ENCODE results near the gene GAPVD1. TPM values are rescaled to one million over a fixed set of nuclear protein-coding genes. Genes with fewer than 3 reads are reported as not detected.
"Not testable (repeated sequence)": the region's sequence is repeated elsewhere in the genome, so short reads cannot be mapped to it uniquely, and the experiment has no call there.

The GAPVD1 gene
- total RNA-seq, 1 donor from 2014 or later = 70.6 TPM

DNA sequence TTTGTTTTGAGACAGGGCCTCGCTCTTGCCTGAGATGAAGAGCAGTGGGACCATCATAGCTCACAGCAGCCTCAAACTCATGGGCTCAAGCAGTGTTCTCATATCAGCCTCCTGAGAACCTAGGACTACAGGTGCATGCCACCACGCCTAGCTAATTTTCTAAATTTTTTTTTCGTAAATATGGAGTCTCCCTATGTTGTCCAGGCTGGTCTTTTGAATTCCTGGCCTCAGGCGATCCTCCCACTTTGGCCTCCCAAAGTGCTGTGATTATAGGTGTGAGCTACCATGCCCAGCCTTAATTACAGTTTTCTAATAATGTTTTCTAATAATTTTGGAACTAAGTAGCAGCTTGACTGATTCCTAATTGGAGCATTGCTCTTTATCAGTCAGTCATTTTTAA is 15.1 kb downstream of the GAPVD1 start:
- no peak overlapping the region for H3K27ac ChIP-seq
- peaks cover 20% of the 10 kb centered on the region for H3K4me1 ChIP-seq
- no peaks in the 10 kb centered on the region for H3K36me3 ChIP-seq
- TF ChIP-seq, protein P1, sequence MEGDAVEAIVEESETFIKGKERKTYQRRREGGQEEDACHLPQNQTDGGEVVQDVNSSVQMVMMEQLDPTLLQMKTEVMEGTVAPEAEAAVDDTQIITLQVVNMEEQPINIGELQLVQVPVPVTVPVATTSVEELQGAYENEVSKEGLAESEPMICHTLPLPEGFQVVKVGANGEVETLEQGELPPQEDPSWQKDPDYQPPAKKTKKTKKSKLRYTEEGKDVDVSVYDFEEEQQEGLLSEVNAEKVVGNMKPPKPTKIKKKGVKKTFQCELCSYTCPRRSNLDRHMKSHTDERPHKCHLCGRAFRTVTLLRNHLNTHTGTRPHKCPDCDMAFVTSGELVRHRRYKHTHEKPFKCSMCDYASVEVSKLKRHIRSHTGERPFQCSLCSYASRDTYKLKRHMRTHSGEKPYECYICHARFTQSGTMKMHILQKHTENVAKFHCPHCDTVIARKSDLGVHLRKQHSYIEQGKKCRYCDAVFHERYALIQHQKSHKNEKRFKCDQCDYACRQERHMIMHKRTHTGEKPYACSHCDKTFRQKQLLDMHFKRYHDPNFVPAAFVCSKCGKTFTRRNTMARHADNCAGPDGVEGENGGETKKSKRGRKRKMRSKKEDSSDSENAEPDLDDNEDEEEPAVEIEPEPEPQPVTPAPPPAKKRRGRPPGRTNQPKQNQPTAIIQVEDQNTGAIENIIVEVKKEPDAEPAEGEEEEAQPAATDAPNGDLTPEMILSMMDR (IDR thresholded peaks at IDR 0.05) = no peak
- no peaks in the 10 kb centered on the region for H3K9me3 ChIP-seq
- DNase-seq (no peak), ATAC-seq (no peak)
- no peaks in the 10 kb centered on the region for H3K27me3 ChIP-seq (ENCODE audit: low read depth)
- intact Hi-C loops (cut with DNase I) = no loop called here
- H3K4me3 ChIP-seq = no peak overlapping the region

DNA sequence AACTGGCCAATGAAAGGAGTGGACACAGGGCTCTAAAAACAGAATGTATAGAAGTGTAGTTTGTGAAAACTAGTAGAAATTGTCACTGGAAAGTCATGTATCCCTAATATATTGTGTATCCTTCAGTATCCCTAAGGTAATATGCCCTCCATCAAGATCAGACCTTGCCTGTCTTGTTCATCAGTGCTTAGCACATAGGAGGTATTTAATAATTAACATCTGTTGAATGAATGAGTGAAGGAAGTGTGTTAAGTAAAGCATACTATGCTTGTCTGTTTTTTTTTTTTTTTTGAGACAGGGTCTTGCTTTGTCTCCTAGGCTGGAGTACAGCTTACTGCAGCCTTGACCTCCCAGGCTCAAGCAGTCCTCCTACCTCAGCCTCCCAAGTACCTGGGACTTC is 15.8 kb downstream of the GAPVD1 start:
- H3K4me3 ChIP-seq = no peak overlapping the region
- TF ChIP-seq, protein P1 (IDR thresholded peaks at IDR 0.05) = no peak
- ATAC-seq = no peak

DNA sequence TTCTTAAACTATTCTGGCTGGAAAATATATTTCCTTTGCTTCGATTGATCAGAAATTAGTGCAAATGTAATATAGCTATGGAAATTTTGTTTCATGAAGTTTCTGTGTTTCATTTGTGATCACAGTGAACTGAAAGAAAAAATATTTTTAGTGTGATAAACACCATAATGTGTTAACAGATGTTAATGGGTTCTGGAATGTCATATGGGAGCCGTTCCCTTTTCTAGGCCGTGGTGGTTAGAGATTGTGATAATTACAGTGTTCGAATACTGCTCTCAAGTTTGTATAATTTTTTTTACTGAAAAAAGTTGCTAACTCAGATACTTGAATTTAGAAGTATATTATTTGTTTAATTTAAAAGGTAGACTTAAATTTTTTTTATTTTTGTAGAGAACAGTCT is 19.3 kb downstream of the GAPVD1 start:
- Histone ChIP-seq H3K27ac (no peak overlapping the region), H3K9me3 (no peaks in the 10 kb centered on the region), H3K36me3 (no peaks in the 10 kb centered on the region), H3K4me1 (peaks cover 10% of the 10 kb centered on the region), H3K4me3 (no peak overlapping the region), H3K27me3 (ENCODE audit: low read depth) (no peaks in the 10 kb centered on the region)
- intact Hi-C loops (cut with DNase I) = no loop called here
- DNase-seq (no peak), ATAC-seq (no peak)
- TF ChIP-seq, protein P1 (IDR thresholded peaks at IDR 0.05) = no peak

More for the DNA sequence above, 15.8 kb downstream of the GAPVD1 start:
- no peaks in the 10 kb centered on the region for H3K27me3 ChIP-seq (ENCODE audit: low read depth)
- H3K36me3 ChIP-seq = no peaks in the 10 kb centered on the region
- H3K4me1 ChIP-seq = peaks cover 13% of the 10 kb centered on the region
- intact Hi-C loops (cut with DNase I) = no loop called here
- H3K27ac ChIP-seq = no peak overlapping the region
- no peak for DNase-seq
- no peaks in the 10 kb centered on the region for H3K9me3 ChIP-seq

DNA sequence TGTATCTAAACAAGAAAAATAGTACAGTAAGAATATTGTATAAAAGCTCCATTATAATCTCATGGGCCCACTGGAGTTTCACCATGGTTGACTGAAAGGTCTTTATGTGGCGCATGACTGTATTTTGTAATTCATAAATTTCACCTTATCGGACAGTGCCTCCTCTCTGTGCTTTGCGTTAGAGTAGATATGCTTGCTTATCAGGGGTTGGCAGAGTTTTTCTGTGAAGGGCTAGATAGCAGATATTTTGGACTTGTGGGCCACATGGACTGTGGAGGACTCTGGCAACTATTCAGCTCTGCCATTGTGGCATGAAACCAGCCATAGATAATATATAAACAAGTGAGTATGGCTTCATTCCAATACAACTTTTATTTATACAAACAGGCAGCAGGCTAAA is 23.2 kb downstream of the GAPVD1 start:
- no peak for DNase-seq
- Histone ChIP-seq H3K27ac (no peak overlapping the region), H3K9me3 (no peaks in the 10 kb centered on the region), H3K4me3 (no peak overlapping the region), H3K27me3 (ENCODE audit: low read depth) (no peaks in the 10 kb centered on the region), H3K36me3 (no peaks in the 10 kb centered on the region), H3K4me1 (peaks cover 15% of the 10 kb centered on the region)
- no peak for ATAC-seq
- TF ChIP-seq, protein P1 (IDR thresholded peaks at IDR 0.05) = no peak
- intact Hi-C loops (cut with DNase I) = no loop called here

DNA sequence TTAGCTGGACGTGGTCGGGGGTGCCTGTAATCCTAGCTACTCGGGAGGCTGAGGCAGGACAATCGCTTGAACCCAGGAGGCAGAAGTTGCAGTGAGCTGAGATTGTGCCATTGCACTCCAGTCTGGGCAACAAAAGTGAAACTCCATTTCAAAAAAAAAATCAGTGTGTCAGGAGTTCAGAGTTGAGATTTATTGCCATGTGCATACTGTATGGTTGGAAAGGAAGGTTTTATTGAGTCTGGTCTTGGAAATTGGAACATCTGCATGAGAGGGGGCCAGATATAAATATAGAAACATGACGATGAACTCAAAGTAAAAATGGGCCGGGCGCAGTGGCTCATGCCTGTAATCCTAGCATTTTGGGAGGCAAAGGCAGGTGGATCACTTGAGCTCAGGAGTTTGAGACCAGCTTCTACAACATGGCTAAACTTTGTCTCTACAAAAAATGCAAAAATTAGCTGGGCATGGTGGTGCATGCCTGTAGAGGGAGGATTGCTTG is 25.4 kb downstream of the GAPVD1 start:
- DNase-seq; H3K27ac ChIP-seq; H3K9me3 ChIP-seq; ATAC-seq; H3K4me3 ChIP-seq; intact Hi-C loops (cut with DNase I); H3K36me3 ChIP-seq; H3K27me3 ChIP-seq (ENCODE audit: low read depth): not testable (repeated sequence)
- H3K4me1 ChIP-seq = peaks cover 21% of the 10 kb centered on the region

DNA sequence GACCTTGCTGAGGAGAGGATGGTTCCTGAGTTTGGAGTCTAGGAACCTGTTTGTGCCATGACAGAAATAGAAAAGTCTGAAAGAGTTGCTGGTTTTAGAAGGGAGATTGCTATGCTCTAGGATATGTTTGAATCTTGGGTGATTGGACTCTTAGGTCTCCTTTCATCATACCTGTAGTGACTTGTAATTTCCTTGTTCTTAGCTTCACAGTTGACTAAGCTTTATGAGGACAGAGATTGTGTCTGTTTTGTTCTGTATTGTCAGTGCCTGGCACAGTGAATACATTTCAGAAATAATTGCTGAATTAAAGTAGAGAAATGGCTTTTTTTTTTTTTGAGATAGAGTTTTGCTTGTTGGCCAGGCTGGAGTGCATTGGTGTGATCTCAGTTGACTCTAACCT is 31.5 kb downstream of the GAPVD1 start:
- DNase-seq (no peak), ATAC-seq (no peak)
- Histone ChIP-seq H3K4me3 (no peak overlapping the region), H3K27ac (no peak overlapping the region), H3K27me3 (ENCODE audit: low read depth) (no peaks in the 10 kb centered on the region), H3K4me1 (peaks cover 10% of the 10 kb centered on the region), H3K36me3 (no peaks in the 10 kb centered on the region), H3K9me3 (no peaks in the 10 kb centered on the region)
- TF ChIP-seq, protein P1 (IDR thresholded peaks at IDR 0.05) = no peak
- intact Hi-C loops (cut with DNase I) = no loop called here

Data from lower lobe of right lung (tissue), 2 donors.